Skeletal muscle tissue (tissue), 4 donors: ENCODE measurements around the gene SSTR5. TPM values are rescaled to one million over a fixed set of nuclear protein-coding genes. Genes with fewer than 3 reads are reported as not detected.
"Not testable (repeated sequence)": the region's sequence is repeated elsewhere in the genome, so short reads cannot be mapped to it uniquely, and the experiment has no call there.

ENCODE experiments used
- H3K27ac ChIP-seq: one replicate; pipeline ENCODE4 v1.7.0; 2013; ENCODE audit warnings: mild to moderate bottlenecking, low read depth, low read length, inconsistent platforms
- H3K27me3 ChIP-seq, 3 donors: one replicate each; pipeline ENCODE4 v1.7.0; 2013; ENCODE audit warnings: low read length in 3 of 3; ENCODE audit not compliant: control insufficient read depth in 3 of 3, insufficient read depth in 3 of 3
- H3K36me3 ChIP-seq, 3 donors: one replicate each; pipeline ENCODE4 v1.7.0; 2013; ENCODE audit warnings: low read length in 3 of 3; ENCODE audit not compliant: control insufficient read depth in 3 of 3, insufficient read depth in 3 of 3
- H3K4me1 ChIP-seq, 3 donors: one replicate each; pipeline ENCODE4 v1.7.0; 2013; ENCODE audit warnings: low read length in 3 of 3, mild to moderate bottlenecking in 3 of 3; ENCODE audit not compliant: control insufficient read depth in 3 of 3, insufficient read depth in 3 of 3
- H3K4me3 ChIP-seq, 3 donors: one replicate each; pipeline ENCODE4 v1.7.0; 2013; ENCODE audit warnings: low read length in 3 of 3
- H3K9ac ChIP-seq, 3 donors: one replicate each; pipeline ENCODE4 v1.7.0; 2013; ENCODE audit warnings: low read length in 3 of 3, mild to moderate bottlenecking in 3 of 3, moderate library complexity in 2 of 3, low read depth in 1 of 3
- H3K9me3 ChIP-seq, 3 donors: one replicate each; pipeline ENCODE4 v1.7.0; 2013; ENCODE audit warnings: low read length in 3 of 3; ENCODE audit not compliant: control insufficient read depth in 3 of 3
- total RNA-seq: library from RNA; depleted of rRNA; stranded (reverse); fragments of >200 nt; gene quantifications from one replicate; pipeline ENCODE4 v1.2.3, GENCODE V29; 2014
- donor health status: Osteomylitis.

SSTR5 gene
- not detected for total RNA-seq

- no peak within 1 kb of the TSS for H3K4me3 ChIP-seq
- no peak within 1 kb of the TSS for H3K27ac ChIP-seq
- H3K27me3 ChIP-seq: peaks cover 71 to 80% (median 77%) of the 10 kb centered on the region in 3 donors
Observed at GRCh38 chr16:1072526-1073261, at the start of gene SSTR5. Gene SSTR5 (plus strand): TSS chr16:1072747. CDS start chr16:1078869, 6,122 bp downstream.

GRCh38 chr16:1024138-1024537, 48.4 kb upstream of the SSTR5 start:
- Histone ChIP-seq H3K4me1 (peaks cover 7 to 26% (median 22%) of the 10 kb centered on the region in 3 donors), H3K27me3 (peaks cover 63 to 75% (median 69%) of the 10 kb centered on the region in 3 donors)

More at GRCh38 chr16:1072526-1073261, at the start of gene SSTR5:
- Histone ChIP-seq H3K9me3 (no peaks in the 10 kb centered on the region), H3K36me3 (no peaks in the 10 kb centered on the region), H3K9ac (no peak within 1 kb of the TSS), H3K4me1 (no peaks in the 10 kb centered on the region)

GRCh38 chr16:1025183-1025809, 47.3 kb upstream of the SSTR5 start:
- not testable (repeated sequence) for H3K36me3 ChIP-seq, H3K9me3 ChIP-seq, H3K9ac ChIP-seq, H3K4me3 ChIP-seq, H3K27ac ChIP-seq
- Histone ChIP-seq H3K27me3 (peaks cover 62 to 79% (median 71%) of the 10 kb centered on the region in 3 donors), H3K4me1 (peaks cover 0 to 15% (median 12%) of the 10 kb centered on the region in 3 donors)

More at GRCh38 chr16:1024138-1024537, 48.4 kb upstream of the SSTR5 start:
- Histone ChIP-seq H3K9ac (no peak overlapping the region), H3K36me3 (no peaks in the 10 kb centered on the region), H3K4me3 (no peak overlapping the region), H3K9me3 (no peaks in the 10 kb centered on the region), H3K27ac (no peak overlapping the region)

DNA sequence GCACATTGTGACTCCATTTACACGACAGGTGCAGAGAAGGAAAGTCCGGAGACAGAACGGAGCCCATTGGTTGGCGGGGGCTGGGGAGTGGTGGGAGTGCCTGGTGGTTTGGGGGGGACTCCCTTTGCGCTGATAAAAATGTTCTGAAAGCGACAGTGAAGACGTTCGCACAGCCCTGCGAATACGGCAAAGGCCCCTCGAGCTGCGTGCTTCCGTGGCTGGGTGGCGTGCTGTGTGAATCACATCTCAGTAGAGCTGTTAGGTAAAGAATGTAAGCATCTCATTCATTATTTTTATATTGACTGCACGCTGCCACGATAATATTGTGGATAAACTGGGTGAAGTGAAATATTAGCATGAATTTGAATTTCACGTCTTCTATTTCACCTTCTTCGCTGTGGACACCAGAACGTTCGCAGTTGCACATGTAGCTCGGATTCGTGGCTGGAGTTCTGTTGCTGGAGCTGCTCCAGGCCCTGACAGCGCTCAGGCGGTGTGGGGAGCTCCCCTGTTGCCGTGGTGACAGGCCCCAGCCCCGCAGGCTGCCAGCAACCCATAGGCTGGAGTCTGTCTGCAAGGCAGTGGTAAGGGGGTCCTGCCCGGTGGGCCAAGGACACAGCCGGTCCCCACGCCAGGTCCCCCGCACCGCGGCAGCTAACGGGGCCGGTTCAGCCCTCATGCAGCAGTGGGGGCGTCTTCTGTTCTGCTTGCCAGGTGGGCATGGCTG, 46.3 kb upstream of the SSTR5 start:
- H3K4me3 ChIP-seq: no peak overlapping the region
- H3K27ac ChIP-seq: no peak overlapping the region
- H3K27me3 ChIP-seq: peaks cover 61 to 78% (median 71%) of the 10 kb centered on the region in 3 donors
- H3K9me3 ChIP-seq: no peaks in the 10 kb centered on the region
- peaks cover 0 to 15% (median 11%) of the 10 kb centered on the region in 3 donors for H3K4me1 ChIP-seq
- H3K36me3 ChIP-seq: no peaks in the 10 kb centered on the region
- no peak overlapping the region for H3K9ac ChIP-seq

- Histone ChIP-seq H3K4me1 (peaks cover 0 to 15% (median 11%) of the 10 kb centered on the region in 3 donors), H3K27ac (no peak overlapping the region), H3K9ac (no peak overlapping the region), H3K9me3 (no peaks in the 10 kb centered on the region), H3K36me3 (no peaks in the 10 kb centered on the region), H3K27me3 (peaks cover 60 to 78% (median 69%) of the 10 kb centered on the region in 3 donors), H3K4me3 (no peak overlapping the region)
Observed at GRCh38 chr16:1026784-1027500, 45.6 kb upstream of the SSTR5 start.

- Histone ChIP-seq H3K4me3 (no peak overlapping the region), H3K36me3 (no peaks in the 10 kb centered on the region), H3K27ac (no peak overlapping the region), H3K9me3 (no peaks in the 10 kb centered on the region), H3K9ac (no peak overlapping the region), H3K4me1 (peaks cover 0 to 15% (median 11%) of the 10 kb centered on the region in 3 donors), H3K27me3 (peaks cover 60 to 77% (median 69%) of the 10 kb centered on the region in 3 donors)
Observed at GRCh38 chr16:1027501-1027815, 45.1 kb upstream of the SSTR5 start.

DNA sequence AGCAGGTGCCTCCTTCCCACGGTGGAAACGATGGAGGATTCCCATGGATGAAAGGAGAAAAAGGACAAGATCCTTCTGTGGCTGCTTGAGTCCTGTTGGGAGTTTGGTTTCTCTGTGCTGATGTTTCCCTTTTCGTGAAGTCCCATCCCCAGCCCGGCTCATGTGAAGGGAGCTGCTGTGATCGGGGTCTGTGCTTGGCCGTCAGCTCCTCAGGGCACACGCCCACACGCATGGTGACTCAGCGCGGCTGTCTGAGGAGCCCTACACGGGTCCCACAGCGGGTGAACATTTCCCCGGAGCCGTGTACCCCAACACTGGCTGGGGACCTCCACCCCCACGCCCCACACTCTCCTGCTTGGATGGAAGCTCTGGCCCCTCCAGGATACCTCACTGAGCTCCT, 44.5 kb upstream of the SSTR5 start:
- Histone ChIP-seq H3K9me3 (no peaks in the 10 kb centered on the region), H3K4me3 (no peak overlapping the region), H3K27me3 (peaks cover 60 to 74% (median 69%) of the 10 kb centered on the region in 3 donors), H3K36me3 (no peaks in the 10 kb centered on the region), H3K4me1 (peaks cover 0 to 15% (median 11%) of the 10 kb centered on the region in 3 donors), H3K9ac (no peak overlapping the region), H3K27ac (no peak overlapping the region)

- no peak overlapping the region for H3K27ac ChIP-seq
- H3K4me1 ChIP-seq: peaks cover 0 to 15% (median 11%) of the 10 kb centered on the region in 3 donors
- no peak overlapping the region for H3K4me3 ChIP-seq
- no peaks in the 10 kb centered on the region for H3K36me3 ChIP-seq
- no peak overlapping the region for H3K9ac ChIP-seq
- no peaks in the 10 kb centered on the region for H3K9me3 ChIP-seq
- peaks cover 61 to 68% (median 67%) of the 10 kb centered on the region in 3 donors for H3K27me3 ChIP-seq
Observed at GRCh38 chr16:1028524-1029258, 43.9 kb upstream of the SSTR5 start.

GRCh38 chr16:1029259-1029545, 43.3 kb upstream of the SSTR5 start:
- no peak overlapping the region for H3K27ac ChIP-seq
- H3K4me1 ChIP-seq: peaks cover 0 to 15% (median 11%) of the 10 kb centered on the region in 3 donors
- H3K9me3 ChIP-seq: no peaks in the 10 kb centered on the region
- no peaks in the 10 kb centered on the region for H3K36me3 ChIP-seq
- no peak overlapping the region for H3K9ac ChIP-seq
- H3K4me3 ChIP-seq: no peak overlapping the region
- H3K27me3 ChIP-seq: peaks cover 59 to 67% (median 62%) of the 10 kb centered on the region in 3 donors
